Measurements from ENCODE around the gene FUT8. TPM values are rescaled to one million over a fixed set of nuclear protein-coding genes. Genes with fewer than 3 reads are reported as not detected.

The FUT8 gene
- total RNA-seq, 1 experiment from 2014 or later = 42.3 TPM

DNA sequence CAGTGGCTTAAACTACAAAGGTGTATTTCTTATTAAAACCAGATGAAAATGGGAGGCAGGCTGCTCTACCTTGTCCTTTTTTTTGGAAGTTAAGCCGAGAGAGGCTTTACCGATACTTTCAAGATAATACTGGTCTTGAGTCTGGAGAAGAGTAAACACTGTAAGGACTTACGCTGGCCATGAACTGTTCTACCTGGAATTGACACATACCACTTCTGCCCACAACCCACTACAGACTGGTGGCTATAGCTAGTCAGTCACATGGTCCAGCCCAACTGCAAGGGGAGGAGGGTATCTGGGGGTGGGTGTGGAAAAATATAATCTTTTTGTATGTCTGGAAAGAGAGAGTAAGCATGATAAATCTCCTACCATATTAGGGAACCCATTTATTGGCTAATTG is 4.4 kb upstream of the FUT8 start:
- no peak overlapping the region for H3K27ac ChIP-seq (ENCODE audit: low read depth, low read length)
- H3K4me3 ChIP-seq (replicated peaks in 1 of 2; ENCODE audit: low read depth in 1 of 2, low read length in 2 of 2) = no peak overlapping the region
- ChIA-PET POLR2A (no interaction called here), RAD21 (ENCODE audit: low non-redundant PET in 1 of 2, low total read pairs in 2 of 2, uncharacterized antibody in 2 of 2, unreplicated experiment in 2 of 2) (no interaction called here), CTCF (no interaction called here)
- H3K4me1 ChIP-seq (ENCODE audit: control insufficient read depth in 1 of 2, insufficient read depth in 2 of 2, low read length in 2 of 2) = peaks cover 0 to 10% of the 10 kb centered on the region in 2 experiments; a peak in 2 of 4 replicates
- ATAC-seq = no peak
- no TSS peak for BruUV-seq (replicated peaks)
- H3K36me3 ChIP-seq (ENCODE audit: control insufficient read depth in 1 of 2, insufficient read depth in 2 of 2, low read length in 2 of 2) = no peaks in the 10 kb centered on the region
- no peaks in the 10 kb centered on the region; the same call in 1 of the 2 replicates for H3K79me2 ChIP-seq (ENCODE audit: insufficient read depth, low read length)
- no peak overlapping the region for H2AFZ ChIP-seq (ENCODE audit: low read depth, low read length, poor library complexity, severe bottlenecking)
- no peaks in the 10 kb centered on the region for H3K27me3 ChIP-seq (ENCODE audit: insufficient read depth, low read length)
- H3K9ac ChIP-seq (ENCODE audit: low read length) = no peak overlapping the region
- no peaks in the 10 kb centered on the region for H4K20me1 ChIP-seq (ENCODE audit: insufficient read depth)
- no peak overlapping the region for H3K4me2 ChIP-seq (ENCODE audit: low read length)
- H3K9me2 ChIP-seq (ENCODE audit: insufficient read depth) = no peaks in the 10 kb centered on the region
- no peaks in the 10 kb centered on the region for H3K9me3 ChIP-seq (ENCODE audit: control insufficient read depth in 1 of 2, insufficient read depth in 1 of 2, low read depth in 1 of 2, low read length in 2 of 2)
- TF ChIP-seq, protein P1, sequence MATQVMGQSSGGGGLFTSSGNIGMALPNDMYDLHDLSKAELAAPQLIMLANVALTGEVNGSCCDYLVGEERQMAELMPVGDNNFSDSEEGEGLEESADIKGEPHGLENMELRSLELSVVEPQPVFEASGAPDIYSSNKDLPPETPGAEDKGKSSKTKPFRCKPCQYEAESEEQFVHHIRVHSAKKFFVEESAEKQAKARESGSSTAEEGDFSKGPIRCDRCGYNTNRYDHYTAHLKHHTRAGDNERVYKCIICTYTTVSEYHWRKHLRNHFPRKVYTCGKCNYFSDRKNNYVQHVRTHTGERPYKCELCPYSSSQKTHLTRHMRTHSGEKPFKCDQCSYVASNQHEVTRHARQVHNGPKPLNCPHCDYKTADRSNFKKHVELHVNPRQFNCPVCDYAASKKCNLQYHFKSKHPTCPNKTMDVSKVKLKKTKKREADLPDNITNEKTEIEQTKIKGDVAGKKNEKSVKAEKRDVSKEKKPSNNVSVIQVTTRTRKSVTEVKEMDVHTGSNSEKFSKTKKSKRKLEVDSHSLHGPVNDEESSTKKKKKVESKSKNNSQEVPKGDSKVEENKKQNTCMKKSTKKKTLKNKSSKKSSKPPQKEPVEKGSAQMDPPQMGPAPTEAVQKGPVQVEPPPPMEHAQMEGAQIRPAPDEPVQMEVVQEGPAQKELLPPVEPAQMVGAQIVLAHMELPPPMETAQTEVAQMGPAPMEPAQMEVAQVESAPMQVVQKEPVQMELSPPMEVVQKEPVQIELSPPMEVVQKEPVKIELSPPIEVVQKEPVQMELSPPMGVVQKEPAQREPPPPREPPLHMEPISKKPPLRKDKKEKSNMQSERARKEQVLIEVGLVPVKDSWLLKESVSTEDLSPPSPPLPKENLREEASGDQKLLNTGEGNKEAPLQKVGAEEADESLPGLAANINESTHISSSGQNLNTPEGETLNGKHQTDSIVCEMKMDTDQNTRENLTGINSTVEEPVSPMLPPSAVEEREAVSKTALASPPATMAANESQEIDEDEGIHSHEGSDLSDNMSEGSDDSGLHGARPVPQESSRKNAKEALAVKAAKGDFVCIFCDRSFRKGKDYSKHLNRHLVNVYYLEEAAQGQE (IDR thresholded peaks at IDR 0.05; ENCODE audit: low read depth) = no peak
- TF ChIP-seq CBX3 (IDR thresholded peaks at IDR 0.05; ENCODE audit: low read depth) (no peak), EZH2phosphoT487 (IDR thresholded peaks at IDR 0.05; ENCODE audit: borderline replicate concordance) (no peak), EZH2 (IDR thresholded peaks at IDR 0.05) (no peak), CEBPB (IDR thresholded peaks at IDR 0.05; ENCODE audit: low read depth) (no peak), POLR2AphosphoS5 (IDR thresholded peaks at IDR 0.05; ENCODE audit: low read depth, low read length) (no peak), ELF1 (IDR thresholded peaks at IDR 0.05; ENCODE audit: borderline replicate concordance, low read depth) (no peak), EGR1 (IDR thresholded peaks at IDR 0.05; ENCODE audit: low read depth) (no peak), SIN3A (IDR thresholded peaks at IDR 0.05; ENCODE audit: low read depth) (no peak), SP1 (IDR thresholded peaks at IDR 0.05; ENCODE audit: low read depth) (no peak), POLR2A (IDR thresholded peaks at IDR 0.05; ENCODE audit: borderline replicate concordance, extremely low read depth, insufficient read depth, insufficient read length) (no peak), ZFX (IDR thresholded peaks at IDR 0.05) (no peak), FOSL1 (IDR thresholded peaks at IDR 0.05; ENCODE audit: low read depth) (no peak), RAD21 (IDR thresholded peaks at IDR 0.05; ENCODE audit: low read depth) (no peak), SRF (IDR thresholded peaks at IDR 0.05; ENCODE audit: low read depth) (no peak), YY1 (IDR thresholded peaks at IDR 0.05; ENCODE audit: extremely low read depth, insufficient replicate concordance, low read depth, low read length) (no peak), ZNF274 (IDR thresholded peaks at IDR 0.05; ENCODE audit: low read depth, low read length) (no peak)
- TF ChIP-seq, protein P2, sequence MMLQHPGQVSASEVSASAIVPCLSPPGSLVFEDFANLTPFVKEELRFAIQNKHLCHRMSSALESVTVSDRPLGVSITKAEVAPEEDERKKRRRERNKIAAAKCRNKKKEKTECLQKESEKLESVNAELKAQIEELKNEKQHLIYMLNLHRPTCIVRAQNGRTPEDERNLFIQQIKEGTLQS (IDR thresholded peaks at IDR 0.05) = no peak
- intact Hi-C loops (cut with micrococcal nuclease) = no loop called here
- DNase-seq (ENCODE audit: low read depth, low spot score) = no peak

Measured in HCT116 (cell line).